ENCODE measurements around the gene DNM3. TPM values are rescaled to one million over a fixed set of nuclear protein-coding genes. Genes with fewer than 3 reads are reported as not detected.
A peak's percentile ranks its signal among the peaks of the same experiment; 100 is the strongest.

DNM3 gene
- total RNA-seq, 1 experiment from 2014 or later = 2.7 TPM

GRCh38 chr1:172390683-172391551 is 549.6 kb downstream of the DNM3 start:
- Histone ChIP-seq H4K5ac (ENCODE audit: insufficient read length, low read depth, low read length) (no peak overlapping the region), H2BK12ac (ENCODE audit: insufficient read length, low read depth, low read length) (no peak overlapping the region), H2BK20ac (ENCODE audit: low read depth, low read length, poor library complexity, severe bottlenecking) (no peak overlapping the region), H3K4me2 (ENCODE audit: insufficient read depth, insufficient read length, low read length) (no peak overlapping the region), H3K23me2 (ENCODE audit: insufficient read length, low read depth, low read length, poor library complexity, severe bottlenecking) (no peaks in the 10 kb centered on the region), H3K9ac (ENCODE audit: extremely low read depth, insufficient read length, low read length) (no peak overlapping the region), H3K27ac (ENCODE audit: insufficient read length, low read depth, low read length) (no peak overlapping the region), H3K4me1 (ENCODE audit: insufficient read depth, low read length) (peaks cover 4% of the 10 kb centered on the region; the same call in 1 of the 2 replicates), H3K27me3 (ENCODE audit: insufficient read depth, low read length) (no peaks in the 10 kb centered on the region), H3K14ac (ENCODE audit: insufficient read depth, low read length) (no peak overlapping the region), H4K20me1 (ENCODE audit: control insufficient read depth, insufficient read depth, insufficient read length) (no peaks in the 10 kb centered on the region), H3K9me3 (ENCODE audit: control insufficient read depth, low read depth, low read length) (no peaks in the 10 kb centered on the region), H4K91ac (ENCODE audit: insufficient read length, low read depth, low read length) (no peak overlapping the region), H3T11ph (ENCODE audit: low read length) (no peak overlapping the region), H3K79me2 (ENCODE audit: insufficient read depth, low read length) (no peaks in the 10 kb centered on the region), H3K56ac (ENCODE audit: insufficient read length, low read depth, low read length) (no peak overlapping the region), H2BK15ac (ENCODE audit: low read depth, low read length) (no peak overlapping the region), H3K79me1 (ENCODE audit: insufficient read depth, low read depth, low read length, poor library complexity, severe bottlenecking) (no peaks in the 10 kb centered on the region), H3K23ac (ENCODE audit: insufficient read length, low read depth, low read length) (no peak overlapping the region), H2BK5ac (ENCODE audit: insufficient read length, low read length) (no peak overlapping the region), H2AFZ (ENCODE audit: low read length) (no peak overlapping the region), H3K4ac (ENCODE audit: low read depth, low read length) (no peak overlapping the region), H3K18ac (ENCODE audit: insufficient read length, low read depth, low read length) (no peak overlapping the region), H2BK120ac (ENCODE audit: low read depth, low read length, poor library complexity, severe bottlenecking) (no peak overlapping the region), H2AK5ac (ENCODE audit: insufficient read length, low read length) (no peak overlapping the region), H4K8ac (replicated peaks; ENCODE audit: insufficient read length, low read depth, low read length) (no peak overlapping the region)
- peak; percentile 37 for DNase-seq
- Mint-ChIP-seq H3K27me3 (ENCODE audit: low read depth) (no peaks in the 10 kb centered on the region), H3K4me1 (peaks cover 34 to 39% of the 10 kb centered on the region in 2 experiments), H3K36me3 (ENCODE audit: insufficient read depth in 1 of 3, low read depth in 3 of 3) (no peaks in the 10 kb centered on the region), H3K4me3 (no peak overlapping the region; a peak in 1 of 5 replicates), H3K9me3 (no peaks in the 10 kb centered on the region), H3K27ac (peak overlapping the region in 1 of 3 experiments; percentile 78; a peak in 2 of 7 replicates)
- TF ChIP-seq CTCF (conservative IDR thresholded peaks at IDR 0.05) = no peak
- no CpG with 5 or more reads among the region's 9 CpGs for WGBS (ENCODE audit: extremely low coverage, insufficient read length, low lambda C conversion rate)
